Activated CD8-positive, alpha-beta memory T cell treated with anti-CD3 and anti-CD28 coated beads, Interleukin-2, amount 50 U/mL, for 1 hour (primary cell): ENCODE data around the gene CATSPERE.
"Not testable (repeated sequence)": the region's sequence is repeated elsewhere in the genome, so short reads cannot be mapped to it uniquely, and the experiment has no call there.

Experiments used
- DNase-seq: peaks from one replicate; pipeline ENCODE4 v3.0.0-alpha.2; 2020; ENCODE audit errors: extremely low read depth

Gene CATSPERE

DNA sequence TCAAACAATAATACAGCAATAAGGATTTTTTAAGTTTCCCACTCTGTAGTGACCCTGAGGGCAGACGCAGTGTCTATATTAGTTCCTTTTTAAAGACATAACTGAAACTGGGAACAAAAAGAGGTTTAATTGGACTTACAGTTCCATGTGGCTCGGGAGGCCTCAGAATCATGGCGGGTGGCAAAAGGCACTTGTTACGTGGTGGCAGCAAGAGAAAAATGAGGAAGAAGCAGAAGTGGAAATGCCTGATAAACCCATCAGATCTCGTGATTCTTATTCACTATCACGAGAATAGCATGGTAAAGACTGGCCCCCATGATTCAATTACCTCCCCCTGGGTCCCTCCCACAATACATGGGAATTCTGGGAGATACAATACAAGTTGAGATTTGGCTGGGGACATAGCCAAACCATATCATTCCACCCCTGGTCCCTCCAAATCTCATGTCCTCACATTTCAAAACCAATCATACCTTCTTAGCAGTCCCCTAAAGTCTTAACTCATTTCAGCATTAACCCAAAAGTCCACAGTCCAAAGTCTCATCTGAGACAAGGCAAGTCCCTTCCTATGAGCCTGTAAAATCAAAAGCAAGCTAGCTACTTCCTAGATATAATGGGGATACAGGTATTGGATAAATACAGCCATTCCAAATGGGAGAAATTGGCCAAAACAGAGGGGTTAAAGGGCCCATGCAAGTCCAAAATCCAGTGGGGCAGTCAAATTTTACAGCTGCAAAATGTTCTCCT lies 205.8 kb downstream of the CATSPERE start:
- DNase-seq: not testable (repeated sequence)

DNA sequence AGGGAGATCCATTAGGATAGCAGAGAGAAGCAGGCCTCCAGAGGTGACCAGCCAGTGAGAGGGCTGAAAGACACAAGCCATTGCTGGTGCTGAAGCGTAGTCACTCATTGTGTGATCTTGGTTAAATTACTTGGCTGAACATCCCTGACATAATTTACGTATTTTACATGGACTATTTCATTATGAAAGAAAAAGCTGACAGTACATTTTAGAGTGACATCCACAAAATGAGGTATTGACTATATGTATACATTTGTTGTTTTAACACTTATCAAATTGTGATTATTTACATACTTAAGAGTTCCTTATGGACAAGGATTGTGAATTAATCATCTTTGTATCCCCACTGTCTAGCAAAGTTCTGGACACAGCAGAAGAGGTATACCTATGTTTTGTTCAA lies 206.7 kb downstream of the CATSPERE start:
- DNase-seq: no peak

DNA sequence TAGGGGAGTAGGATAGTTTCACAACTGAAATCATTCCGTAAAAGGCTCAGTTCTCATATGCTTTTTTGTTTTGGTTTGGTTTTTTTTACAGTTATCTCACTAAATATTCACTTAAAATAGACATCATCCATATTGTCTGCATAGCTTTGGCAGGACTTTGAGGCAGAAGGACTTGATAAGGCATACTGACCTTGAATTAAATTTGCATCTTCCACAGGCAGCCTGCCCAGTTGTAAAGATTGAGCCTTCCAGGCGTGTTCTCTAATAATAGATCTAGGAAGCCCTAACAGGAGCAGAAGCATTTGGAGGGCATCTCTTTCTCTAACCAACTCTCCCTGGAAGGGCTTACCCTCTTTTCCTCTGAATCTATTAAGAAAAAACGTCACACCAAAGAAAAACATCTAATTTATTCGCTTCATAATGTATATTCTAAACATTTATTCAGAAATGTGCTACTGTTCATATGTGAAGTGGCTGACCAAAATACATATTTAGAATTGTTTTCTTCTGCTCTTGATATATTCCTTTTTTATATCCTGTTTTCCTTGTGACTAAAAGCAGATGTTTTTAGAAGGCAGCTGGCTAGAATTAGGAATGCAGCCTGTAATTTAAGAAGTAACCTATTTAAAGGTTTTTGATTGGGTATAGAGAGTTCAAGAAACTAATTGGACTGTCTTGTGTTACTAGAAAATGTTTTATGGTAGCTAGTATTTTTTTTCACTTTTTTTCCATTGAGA lies 212.0 kb downstream of the CATSPERE start:
- DNase-seq: no peak

DNA sequence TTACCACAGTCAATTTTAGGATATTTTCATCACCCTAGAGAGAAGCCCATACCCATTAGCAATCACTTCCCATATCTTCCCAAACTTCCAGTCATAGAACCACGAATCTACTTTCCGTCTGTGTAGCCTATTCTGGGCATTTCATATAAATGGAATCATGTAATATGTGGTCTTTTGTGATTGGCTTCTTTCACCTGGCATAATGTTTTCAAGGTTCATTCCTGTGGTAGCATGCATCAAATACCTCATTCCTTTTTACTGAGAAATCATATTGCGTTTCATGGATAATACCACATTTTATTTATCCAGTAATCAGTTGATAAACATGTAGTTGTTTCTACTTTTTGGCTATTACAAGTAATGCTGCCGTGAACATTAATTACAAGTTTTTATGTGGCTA lies 213.4 kb downstream of the CATSPERE start:
- DNase-seq: no peak

DNA sequence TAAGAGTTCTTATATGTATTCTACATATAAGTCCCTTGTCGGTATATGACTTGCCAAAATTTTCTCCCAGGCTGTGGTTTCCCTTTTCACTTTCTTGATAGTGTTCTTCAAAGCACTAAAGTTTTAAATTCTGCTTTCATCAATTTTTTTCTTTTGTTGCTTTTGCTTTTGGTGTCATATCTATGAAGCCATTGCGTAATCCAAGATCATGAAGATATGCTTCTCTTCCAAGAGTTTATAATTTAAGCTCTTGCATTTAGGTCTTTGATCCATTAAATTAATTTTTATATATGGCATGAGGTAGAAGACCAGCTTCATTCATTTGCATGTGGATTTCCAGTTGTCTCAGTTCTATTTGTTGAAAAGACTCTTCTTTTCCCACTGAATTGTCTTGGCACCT lies 214.1 kb downstream of the CATSPERE start:
- DNase-seq: no peak

DNA sequence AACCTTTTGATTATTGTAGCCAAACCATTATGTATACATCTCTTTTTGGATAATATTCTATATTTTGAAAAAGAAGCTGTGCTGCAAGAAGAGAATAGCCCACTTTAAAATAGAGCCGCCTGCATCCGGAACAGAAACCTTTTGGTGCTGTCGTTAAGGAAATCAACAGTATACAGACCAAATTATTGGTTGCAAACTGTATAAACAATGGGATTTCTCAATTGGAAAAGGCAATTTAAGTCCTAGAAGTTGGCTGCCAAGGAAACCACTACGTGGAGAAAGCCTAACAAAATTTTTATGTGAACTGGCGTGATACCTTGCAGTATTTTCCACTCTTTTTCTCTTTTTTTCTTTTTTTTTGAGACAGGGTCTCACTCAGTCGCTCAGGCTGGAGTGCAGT lies 217.6 kb downstream of the CATSPERE start:
- DNase-seq: no peak

DNA sequence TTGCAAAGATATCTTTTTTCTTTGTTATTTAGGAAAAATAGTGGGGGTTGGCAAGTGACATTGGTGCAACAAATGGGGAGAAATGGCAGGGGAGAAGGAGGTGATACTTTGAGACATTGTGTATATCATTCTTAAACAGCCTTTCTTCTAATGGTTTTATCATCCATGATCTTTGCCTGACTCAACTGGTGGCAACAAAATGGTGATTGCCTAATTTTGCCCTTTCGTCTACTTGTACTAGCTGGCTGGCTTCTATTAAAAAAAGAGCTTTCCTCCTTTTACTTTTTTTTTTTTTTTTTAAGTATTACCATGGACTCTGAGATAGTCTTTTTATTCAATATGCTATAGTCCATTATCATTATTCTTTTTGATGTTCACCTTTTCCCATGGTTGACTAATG lies 219.6 kb downstream of the CATSPERE start:
- no peak for DNase-seq

DNA sequence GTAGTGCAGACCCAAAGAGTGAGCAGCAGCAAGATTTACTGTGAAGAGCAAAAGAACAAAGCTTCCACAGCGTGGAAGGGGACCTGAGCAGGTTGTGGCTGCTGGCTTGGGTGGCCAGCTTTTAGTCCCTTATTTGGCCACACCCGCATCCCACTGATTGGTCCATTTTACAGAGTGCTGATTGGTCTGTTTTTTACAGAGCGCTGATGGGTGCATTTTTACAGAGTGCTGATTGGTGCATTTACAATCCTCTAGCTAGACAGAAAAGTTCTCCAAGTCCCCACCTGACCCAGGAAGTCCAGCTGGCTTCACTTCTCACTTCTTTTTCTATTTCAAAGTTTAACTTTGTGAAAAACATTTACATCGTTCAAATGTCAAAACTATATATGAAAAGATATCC lies 221.0 kb downstream of the CATSPERE start:
- DNase-seq: not testable (repeated sequence)
